DOHH2 (cell line): ENCODE data around the gene NPM1.

ENCODE experiments used
- CTCF ChIP-seq: fragments of 200-600 bp; sonication (generic); IDR thresholded peaks from one replicate; pipeline ENCODE4 v1.5.1; 2014; ENCODE audit warnings: antibody characterized with exemption, mild to moderate bottlenecking, low read depth, low read length; ENCODE audit not compliant: poor library complexity, severe bottlenecking
- EZH2phosphoT487 ChIP-seq: fragments of 200-600 bp; sonication (generic); IDR thresholded peaks from 2 replicates; pipeline ENCODE4 v1.6.1; 2017; ENCODE audit warnings: borderline replicate concordance, mild to moderate bottlenecking, antibody characterized with exemption, low read length, moderate library complexity, mixed read lengths

GRCh38 chr5:171445644-171446516 is 58.2 kb downstream of the NPM1 start:
- TF ChIP-seq CTCF (no peak), EZH2phosphoT487 (no peak)
